ENCODE measurements around the gene SYS1.
"Not testable (repeated sequence)": the region's sequence is repeated elsewhere in the genome, so short reads cannot be mapped to it uniquely, and the experiment has no call there.

SYS1 gene

DNA sequence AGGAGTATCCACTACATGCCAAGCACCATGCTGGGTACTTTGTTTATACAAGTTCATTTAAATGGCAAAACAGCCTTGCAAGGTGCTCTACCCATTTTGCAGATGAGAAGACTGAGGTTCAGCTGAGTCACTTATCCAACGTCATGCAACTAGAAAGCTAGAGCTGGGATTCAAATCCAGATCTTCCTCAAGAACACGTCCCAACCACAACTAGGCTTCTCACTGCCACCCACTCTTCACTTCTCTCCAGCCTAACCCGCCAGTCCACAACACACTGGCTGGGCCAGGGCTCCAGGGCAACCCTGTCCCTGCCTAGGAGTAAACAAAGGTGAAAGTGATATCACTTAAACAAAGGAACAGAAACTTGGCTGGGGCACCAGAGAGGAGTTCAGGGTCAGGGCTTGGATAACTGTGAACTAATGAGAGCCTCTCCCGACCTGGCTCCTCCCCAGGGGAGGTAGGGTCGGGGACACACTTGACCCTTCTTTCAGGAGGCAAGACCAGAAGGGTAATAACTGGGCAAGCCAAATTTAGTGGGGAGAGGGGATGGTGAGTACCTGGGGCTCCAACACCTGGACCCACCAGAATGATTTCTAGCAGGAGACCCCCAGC, 22.6 kb upstream of the SYS1 start:
- DNase-seq = no peak

DNA sequence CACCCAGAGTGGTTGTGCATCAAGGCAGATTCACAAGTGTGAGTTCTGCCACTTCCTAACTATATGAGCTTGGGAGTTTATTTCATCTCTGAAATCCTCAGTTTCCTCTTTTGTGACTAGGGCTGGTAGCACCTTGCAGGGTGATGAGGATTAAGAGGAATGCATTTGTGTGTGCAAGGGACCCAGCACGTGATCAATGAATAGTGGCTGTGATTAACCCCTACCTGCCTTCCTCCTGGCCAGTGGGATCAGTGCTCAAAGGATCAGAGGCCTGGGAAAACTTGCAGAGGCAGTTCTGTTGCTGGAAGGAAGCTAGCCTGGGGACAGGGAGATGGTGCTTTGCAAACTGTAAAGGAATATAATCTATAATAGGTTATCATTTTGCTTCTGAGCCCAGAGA, 22.0 kb upstream of the SYS1 start:
- no peak for DNase-seq

DNA sequence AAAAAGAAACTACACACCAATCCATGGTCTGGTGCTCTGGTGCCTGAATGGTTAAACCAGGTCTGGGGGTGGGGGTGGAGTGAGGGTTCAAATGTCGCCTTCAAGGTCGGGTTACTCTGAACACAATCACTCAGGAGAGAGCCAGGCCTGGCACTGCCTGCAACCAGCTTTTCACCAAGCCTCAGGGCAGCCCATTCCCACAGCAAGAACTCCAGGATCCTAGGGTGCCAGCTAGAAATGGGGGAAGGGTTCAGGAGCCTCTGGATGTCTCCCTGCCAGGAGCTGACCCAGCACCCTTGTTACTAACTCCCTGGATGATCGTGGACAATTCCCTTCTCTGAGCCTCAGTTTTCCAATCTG, 21.4 kb upstream of the SYS1 start:
- no peak for DNase-seq

DNA sequence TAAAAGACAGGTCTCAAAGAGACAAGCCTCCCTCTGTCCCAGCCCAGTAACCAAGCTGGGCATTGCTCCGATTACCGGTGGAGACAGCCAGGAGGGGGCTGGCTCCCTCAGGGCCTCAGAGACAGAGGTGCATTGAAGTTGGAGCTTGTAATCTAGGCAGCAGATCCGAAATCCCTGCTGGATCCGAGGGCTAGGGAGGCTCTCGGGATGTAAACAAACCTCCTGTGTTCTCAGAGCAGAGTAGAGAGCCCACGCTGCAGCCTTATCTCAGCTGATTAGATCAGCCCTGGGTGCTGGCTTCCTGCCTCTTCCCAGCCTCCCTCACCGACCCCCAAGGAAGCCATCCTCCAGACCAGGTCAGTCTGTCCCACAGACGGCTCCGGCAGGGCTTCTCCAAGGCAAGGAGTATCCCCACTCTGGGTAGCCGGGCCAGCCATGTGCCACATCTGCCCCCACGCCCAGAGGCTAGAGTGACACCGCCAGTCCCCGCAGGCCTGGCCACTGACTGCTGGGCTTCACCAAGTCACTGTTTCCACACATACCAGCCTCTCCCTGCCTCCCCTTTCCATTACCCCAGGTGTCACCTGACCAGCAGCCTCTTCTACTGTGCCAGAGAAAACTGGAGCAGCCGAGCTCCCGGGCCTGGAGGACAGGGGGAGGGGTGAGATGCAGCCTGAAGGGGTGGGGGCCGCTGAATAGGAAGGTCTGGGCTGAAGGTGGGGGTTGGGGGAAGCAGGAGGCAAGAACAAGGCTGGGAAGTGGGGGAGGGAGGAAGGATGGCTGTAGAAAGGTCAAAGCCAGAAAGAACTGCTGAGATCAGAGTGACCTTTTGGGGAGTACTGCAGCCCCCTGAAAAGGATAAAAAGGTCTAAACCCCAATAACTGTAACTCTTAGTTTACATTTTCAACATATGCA, 20.8 kb upstream of the SYS1 start:
- DNase-seq = no peak

DNA sequence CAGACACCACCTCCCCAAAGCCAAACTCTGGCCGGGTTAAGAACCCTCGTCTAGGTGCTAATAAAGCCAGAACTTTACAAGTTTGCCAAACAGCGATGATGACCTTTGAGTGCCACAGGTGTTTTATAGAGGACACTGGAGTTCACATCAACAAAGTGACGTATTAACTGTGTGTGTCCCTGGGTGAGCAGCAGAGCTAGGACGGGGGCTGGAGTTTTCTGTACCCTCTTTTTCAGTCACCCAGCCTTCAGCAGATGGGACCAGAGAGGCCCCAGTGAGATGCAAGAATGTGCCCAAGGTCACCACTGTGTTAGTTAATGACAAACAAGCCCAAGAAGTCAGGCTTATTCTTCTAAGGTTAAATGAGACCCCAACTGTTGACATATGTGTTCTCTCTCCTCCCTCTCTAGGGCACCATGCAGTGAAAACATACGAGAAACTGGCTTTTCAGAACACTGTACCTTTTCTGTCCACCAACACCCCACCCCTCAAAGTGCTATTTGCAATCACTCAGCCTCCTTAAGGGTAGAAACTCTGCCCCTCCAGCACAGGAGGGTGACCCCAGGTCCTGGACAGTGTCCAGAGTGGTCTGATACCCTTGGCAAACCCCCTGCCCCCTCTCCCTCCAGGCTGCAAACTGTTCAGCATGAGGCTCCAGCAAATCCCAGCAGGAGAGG, 20.0 kb upstream of the SYS1 start:
- no peak for DNase-seq

DNA sequence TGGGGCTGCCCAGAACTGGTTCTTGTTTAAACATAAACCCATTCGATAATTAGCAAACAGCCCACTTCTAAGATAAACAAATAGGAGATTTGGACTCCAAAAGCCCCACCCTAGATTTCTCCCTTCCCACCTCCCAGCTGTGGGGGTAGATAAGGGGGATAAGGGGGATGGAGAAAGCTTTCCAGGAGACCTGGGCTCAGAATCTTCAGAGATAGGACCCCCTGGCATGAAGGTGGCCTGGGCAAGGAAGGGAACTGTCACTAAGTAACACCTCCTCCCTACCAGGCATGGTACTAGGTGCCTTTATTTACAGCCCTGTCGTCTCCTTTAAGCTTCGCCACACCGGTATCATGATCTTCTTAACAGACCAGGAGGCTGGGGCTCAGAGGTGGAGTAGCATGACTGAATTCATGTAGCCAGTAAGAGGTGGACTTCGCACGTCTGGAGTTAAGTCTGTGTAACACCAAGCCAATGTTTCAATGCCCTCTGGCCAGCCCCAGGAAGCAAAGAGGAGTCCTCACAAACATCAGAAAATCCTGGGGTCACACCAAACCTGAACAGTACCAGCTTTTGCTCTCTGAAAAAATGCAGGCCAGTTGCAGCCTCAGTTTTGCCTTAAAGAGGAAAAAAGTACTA, 19.3 kb upstream of the SYS1 start:
- DNase-seq = no peak

DNA sequence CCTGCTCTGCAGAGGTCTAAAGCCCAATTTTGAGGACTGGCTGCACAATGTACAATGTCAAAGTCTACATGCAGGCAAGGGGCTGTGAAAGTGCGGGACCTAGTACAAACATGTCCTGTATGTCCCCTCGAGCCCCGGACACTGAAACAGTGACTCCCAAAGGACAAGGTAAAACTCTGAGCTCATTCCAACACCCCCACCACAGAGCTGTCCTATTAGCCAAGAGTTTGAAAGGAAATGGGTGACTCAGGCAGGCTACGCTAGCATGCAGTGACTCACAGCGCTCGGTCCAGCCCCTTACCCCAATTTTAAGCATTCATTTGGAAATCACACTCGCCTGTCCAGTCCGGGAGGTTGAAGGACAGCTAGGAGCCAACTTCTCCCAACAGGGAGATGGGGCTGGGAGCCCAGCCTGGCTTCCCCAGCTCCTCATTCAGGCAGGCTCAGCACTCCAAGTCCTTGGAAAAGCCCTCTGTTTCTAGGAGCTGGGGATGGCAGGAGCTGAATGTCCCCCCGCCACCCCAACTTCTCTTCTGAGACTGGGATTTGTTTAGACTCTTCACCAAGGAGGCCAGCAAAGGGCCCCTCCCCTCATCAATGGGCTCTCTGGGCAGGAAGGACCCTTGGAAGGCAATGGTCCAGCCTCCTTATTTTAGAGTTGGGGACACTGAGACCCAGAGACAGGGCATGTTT, 18.6 kb upstream of the SYS1 start:
- peak; percentile 66 for DNase-seq

DNA sequence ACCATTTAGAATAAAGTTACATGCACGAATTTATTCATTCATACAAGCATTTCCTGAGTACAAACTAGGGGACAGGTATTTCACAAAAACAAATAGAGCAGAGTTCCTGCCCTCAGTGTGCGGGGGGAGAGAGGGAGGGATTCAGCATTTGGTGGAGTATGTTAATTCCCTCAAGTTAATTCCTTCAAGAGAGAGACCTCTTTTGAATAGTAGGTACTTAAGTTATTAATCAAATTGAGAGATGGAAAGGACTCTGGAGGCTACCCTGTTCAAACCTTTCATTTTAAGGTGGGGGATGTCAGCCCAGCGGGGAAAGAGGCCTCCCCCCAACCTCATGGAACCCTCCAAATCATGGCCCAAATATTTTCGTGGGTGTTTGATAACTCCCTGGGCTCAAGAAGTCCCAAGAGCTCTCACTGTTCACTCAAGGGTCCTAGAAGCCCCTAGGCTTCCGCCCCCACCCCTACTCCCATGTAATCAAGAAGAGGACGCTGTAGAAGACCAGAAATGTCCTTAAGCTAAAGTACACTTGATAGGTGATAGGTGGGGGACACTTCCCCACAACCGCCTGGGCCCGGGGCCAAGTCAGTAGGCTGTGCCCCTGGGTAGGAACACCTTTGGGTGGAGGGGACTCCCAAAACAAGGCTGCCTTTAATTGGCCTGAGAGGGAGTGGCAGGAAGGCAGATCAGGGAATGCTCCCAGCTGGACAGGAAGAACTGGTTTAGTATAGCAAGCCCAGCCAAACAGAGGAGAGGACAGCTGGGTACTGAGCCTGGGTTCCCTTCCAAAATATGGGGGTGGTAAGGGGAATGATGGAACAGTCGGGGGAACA, 17.6 kb upstream of the SYS1 start:
- no peak for DNase-seq

DNA sequence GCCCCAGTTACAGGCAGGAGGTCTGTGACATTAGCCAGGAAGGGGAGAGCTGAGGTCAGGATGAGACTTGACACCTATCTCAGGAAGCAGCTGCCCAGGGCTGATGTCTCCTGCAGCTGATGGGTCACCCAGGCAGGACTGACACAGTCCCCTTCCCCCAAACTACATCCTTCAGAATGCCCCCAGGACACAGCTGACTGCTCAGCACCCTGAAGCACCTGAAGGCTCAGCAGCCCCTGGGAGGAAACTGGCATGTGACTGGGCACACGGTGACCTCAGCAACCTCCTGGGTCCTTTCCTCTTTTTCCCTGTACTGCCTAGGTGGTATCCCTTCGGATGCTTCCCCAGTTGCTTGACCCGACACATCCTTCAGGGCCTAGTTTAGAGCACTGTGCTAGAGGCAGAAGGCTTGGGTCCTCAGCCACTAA, 16.7 kb upstream of the SYS1 start:
- no peak for DNase-seq

DNA sequence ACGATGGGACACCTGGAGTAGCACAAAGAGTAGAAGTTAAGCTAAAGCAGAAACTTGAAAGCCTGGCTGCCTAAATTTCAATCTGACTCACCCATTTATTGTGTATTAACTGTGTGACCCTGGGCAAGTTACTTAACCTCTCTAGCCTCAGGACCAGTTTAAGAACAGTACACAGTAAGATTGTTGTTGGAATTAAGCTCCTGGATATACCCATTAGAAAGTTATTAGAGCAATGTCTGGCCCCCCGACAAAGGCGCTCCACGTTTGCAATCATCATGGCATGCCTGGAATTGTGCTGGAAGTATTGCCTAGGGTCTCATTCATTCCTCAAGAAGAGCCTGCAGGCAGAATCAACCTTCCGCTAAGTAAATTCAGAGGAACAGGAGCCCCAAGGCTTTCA, 16.1 kb upstream of the SYS1 start:
- no peak for DNase-seq

DNA sequence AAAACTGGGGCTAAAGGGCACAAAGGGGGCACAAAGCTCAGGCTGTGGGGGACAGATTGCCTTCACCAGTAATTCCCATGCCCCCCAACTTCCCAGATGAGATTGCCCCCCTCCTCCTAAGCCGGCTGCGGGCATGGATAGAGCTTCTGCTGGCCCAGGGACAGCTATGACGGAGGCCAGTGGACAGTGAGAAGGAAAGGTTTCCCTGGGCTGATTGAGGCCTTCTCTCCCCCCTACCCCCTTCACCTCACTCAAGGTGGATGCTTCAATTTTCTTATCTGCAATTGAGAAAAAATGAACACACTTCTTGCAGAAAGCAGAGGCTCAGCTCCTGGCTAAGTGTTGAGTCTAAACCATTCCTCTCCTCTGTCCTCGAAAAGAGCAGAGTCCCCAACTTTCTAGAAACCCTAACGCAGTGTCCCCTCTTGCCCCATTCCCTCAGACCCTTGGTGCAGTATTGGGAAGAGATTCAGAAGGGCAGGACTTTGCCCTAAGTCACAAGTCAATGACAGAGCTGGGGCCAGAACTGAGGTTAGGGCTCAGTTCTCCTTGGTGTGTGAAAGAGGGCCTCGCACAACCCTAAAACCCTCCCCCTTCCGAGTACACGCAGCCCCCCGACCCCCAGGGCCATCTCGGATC, 15.5 kb upstream of the SYS1 start:
- no peak for DNase-seq

DNA sequence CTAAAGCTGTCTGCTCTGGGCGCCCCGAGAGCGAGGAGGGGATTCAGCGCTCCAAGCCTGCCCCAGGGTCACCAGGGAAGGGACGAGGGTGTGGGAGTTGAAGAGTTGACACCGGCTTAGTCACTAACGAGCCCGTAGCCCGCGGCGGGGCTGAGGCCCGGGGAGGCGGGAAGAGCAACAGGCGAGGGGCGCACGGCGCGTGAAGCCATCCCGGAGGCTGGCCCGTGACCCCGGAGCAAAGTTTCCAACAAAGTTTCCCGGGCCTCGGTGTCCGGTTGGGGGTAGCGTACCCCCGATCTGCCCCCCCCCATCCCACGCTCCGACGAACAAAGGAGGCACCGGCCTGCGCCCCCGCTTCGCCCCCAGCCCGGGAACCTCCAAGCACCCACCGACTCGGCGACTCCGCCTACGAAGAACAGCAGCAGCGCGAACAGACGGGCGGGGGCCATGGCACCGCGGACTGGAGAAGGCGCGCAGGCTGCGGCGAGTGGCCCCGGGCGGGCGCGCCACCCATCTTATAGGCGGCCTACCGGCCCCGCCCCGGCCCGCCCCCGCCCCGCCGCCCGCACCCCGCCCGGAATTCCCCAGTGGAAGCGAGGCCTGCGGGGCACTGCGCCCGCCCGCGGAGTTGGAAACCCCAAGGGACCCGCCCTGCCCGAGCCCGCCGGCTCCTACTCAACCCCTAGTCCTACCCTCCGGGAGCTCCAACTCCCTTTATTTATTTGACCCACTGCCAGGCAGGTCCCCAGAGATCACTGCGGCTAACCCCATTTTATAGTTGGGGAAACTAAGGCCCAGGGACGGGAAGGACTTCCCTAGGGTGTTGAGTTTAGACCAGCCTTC, 14.8 kb upstream of the SYS1 start, which contains the start of gene SDC4:
TSS of gene SDC4 (minus strand) at position 489 of the 843 bp plus-strand sequence. CDS start at position 449, 40 bp downstream.
- DNase-seq = peak; percentile 10

DNA sequence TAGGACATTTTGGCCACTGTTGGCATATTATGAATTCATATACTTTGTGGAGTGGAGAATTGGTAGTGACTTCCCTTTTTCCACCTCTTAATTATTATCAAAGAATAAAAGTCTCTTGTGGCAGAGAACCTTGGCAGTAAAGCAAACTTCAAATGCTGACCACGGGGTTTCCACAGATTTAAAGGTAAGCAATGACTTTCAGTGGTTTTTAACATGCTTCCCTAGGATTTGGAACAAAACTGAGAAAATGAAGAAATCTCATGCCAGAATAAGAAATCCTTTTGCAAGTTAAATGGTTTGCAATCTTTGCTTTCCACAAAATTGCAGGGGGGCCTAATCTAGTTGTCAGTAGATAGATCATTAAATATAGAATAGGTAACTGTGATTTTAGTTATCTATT, 12.7 kb upstream of the SYS1 start:
- DNase-seq = peak; percentile 17

DNA sequence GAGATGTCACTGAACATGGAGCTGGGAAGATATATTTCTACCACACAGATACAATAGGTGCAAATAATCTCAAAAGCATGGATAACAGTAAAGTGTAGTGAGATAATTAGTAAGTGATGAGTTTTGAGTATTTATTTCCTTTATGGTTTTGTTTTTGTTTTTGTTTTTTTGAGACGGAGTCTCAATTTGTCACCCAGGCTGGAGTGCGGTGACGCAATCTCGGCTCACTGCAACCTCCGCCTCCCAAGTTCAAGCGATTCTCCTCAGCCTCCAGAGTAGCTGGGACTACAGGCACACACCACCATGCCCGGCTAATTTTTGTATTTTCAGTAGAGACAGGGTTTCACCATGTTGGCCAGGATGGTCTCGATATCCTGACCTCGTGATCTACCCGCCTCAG, 12.2 kb upstream of the SYS1 start:
- DNase-seq = not testable (repeated sequence)

DNA sequence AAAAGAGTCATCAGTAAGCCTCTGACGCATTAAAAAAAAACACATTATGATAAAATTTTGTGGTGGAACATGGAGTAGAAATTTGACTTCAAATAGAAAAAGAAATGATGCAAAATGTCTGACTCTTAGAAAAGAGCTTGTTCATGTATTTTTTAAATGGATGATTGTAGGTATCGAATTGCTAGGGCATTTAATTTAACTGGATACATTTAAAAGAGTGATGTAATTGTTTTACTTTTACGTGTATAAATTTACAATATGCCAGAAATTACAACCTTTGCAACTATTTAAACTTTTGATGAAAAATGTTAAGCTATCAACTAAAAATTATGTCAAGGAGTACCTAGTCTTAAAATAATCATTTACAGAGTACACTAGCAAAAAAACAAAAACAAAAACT, 10.2 kb upstream of the SYS1 start:
- DNase-seq = no peak

DNA sequence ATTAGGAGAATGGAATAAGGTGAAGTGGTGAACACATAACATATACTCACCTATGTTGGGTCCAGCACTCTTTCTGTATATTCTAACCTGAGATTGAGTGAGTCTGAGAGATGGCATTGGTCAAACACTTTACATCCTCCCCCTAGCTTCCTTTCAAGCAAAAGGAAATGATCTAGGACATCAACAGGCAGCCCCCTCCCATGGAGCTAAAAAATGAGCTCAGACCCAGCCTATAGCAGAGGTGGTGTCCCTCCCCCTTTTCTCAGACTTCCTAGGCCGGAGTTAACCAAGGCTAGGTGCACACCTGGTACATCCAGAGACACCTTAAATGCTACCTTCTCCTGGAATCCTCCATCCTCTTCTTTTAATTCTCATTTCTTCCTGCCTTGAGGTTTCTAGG, 9.2 kb upstream of the SYS1 start:
- no peak for DNase-seq

DNA sequence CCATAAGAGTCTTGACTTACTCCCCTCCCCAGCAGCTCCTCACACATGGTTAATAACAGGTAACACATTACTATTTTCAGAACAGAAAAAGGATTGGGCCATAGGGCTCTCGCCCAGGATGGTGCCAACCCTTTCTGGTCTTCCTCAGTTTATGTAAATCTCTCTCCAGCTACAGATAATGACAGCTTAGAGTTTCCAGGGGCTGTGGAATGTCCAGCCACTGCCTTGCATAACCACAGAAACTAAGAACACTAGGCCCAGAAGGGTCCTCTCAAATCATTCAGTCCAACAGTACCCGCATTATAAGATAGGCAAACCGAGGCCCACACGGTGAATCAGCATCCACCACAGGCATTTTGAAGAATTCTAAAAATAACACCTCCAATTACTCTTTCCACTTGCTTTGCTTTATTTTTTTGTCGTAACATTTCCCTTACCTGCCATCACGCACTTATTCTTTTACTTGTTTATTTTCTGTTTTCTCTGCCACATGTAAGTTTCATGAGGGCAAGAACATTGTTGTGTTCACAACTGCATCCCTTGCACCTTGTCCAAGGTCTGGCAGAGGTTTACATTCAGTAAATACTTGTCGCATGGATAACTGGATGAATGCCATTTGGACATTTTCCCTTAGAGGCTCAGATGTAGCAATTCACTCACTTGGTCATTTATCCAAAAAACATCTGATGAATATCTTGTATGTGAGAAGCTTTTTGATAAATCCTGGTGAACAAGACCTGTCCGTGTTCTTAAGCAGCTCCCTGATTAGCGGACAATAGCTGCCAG, 8.3 kb upstream of the SYS1 start:
- no peak for DNase-seq

DNA sequence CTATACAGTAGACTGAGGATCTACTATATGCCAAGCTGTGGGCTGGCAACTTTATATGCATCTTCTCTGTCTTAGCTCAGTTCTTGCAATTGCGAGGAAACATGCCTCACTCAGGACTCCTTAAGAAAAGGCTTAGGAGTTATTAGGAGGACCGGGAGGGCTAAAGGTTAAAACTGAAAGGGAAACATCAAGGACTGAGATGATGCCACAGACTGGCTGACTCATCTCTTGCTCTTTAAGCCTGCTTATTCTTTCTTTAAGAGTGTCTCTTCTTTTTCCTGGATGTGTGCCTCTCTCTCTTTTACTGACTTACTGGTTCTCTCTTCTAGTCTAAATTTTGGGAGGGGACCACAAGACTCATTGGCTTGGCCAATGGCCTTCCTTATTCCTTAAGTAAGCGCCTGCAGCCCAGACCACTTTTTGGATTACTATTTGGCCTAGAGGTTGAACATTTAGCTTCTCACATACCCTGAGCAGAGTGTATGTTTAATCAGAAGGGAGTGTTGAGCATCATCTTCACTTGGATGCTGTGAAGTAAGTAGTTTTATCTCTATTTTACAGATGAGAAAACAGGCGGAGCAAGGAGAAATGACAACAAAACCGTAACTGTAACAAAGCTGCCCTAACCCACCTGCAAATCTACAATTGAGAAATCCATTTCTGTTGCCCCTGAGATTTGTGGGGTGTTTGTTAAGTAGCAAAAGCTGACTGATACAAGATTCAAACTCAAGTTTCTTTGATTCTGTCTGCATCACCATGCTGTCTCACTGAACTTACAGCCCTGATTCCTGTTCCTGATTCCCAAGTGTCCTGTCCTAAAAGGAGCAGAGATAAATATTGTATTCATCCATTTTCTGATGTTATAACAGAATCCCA, 7.5 kb upstream of the SYS1 start:
- peak; percentile 23 for DNase-seq

All from MV-4-11 (cell line).